ENCODE results near the gene ABHD10. TPM values are rescaled to one million over a fixed set of nuclear protein-coding genes. Genes with fewer than 3 reads are reported as not detected.

The ABHD10 gene
- polyA plus RNA-seq, 3 donors, result 46.7 to 52.0 (median 51.8) TPM

- DNase-seq, result peak; percentile 37
Observed at GRCh38 chr3:111998636-111999483, 20.0 kb downstream of the ABHD10 start, which contains the start of gene TAGLN3. TSS of gene TAGLN3 (plus strand) at chr3:111998922. CDS start at chr3:111999423, 501 bp downstream.

GRCh38 chr3:111999484-112000324 is 20.9 kb downstream of the ABHD10 start:
- DNase-seq, result no peak

- no peak for DNase-seq
Observed at GRCh38 chr3:112000367-112000771, 21.5 kb downstream of the ABHD10 start.

GRCh38 chr3:112000966-112001365 is 22.1 kb downstream of the ABHD10 start:
- no peak for DNase-seq

GRCh38 chr3:112001526-112001925 is 22.7 kb downstream of the ABHD10 start:
- no peak for DNase-seq

GRCh38 chr3:112002096-112002971 is 23.5 kb downstream of the ABHD10 start:
- DNase-seq, result no peak

GRCh38 chr3:112003321-112004080 is 24.7 kb downstream of the ABHD10 start:
- no peak for DNase-seq

GRCh38 chr3:112004187-112004586 is 25.4 kb downstream of the ABHD10 start:
- DNase-seq, result no peak

- no peak for DNase-seq
Observed at GRCh38 chr3:112004669-112005068, 25.8 kb downstream of the ABHD10 start.

- DNase-seq, result no peak
Observed at GRCh38 chr3:112005091-112005672, 26.4 kb downstream of the ABHD10 start.

GRCh38 chr3:112007633-112008032 is 28.8 kb downstream of the ABHD10 start:
- no peak for DNase-seq

GRCh38 chr3:112009670-112010069 is 30.8 kb downstream of the ABHD10 start:
- no peak for DNase-seq

GRCh38 chr3:112010636-112011035 is 31.8 kb downstream of the ABHD10 start:
- no peak for DNase-seq

- DNase-seq, result no peak
Observed at GRCh38 chr3:112011376-112011940, 32.6 kb downstream of the ABHD10 start.

- no peak for DNase-seq
Observed at GRCh38 chr3:112012205-112012992, 33.6 kb downstream of the ABHD10 start.

GRCh38 chr3:112013058-112013783 is 34.4 kb downstream of the ABHD10 start:
- DNase-seq, result peak; percentile 76

- DNase-seq, result no peak
Observed at GRCh38 chr3:112013784-112014143, 34.9 kb downstream of the ABHD10 start.

- DNase-seq, result no peak
Observed at GRCh38 chr3:112017091-112017490, 38.3 kb downstream of the ABHD10 start.

GRCh38 chr3:112018712-112019111 is 39.9 kb downstream of the ABHD10 start:
- no peak for DNase-seq
